Measurements from ENCODE around the gene SP2.
A peak's percentile ranks its signal among the peaks of the same experiment; 100 is the strongest.

DNA sequence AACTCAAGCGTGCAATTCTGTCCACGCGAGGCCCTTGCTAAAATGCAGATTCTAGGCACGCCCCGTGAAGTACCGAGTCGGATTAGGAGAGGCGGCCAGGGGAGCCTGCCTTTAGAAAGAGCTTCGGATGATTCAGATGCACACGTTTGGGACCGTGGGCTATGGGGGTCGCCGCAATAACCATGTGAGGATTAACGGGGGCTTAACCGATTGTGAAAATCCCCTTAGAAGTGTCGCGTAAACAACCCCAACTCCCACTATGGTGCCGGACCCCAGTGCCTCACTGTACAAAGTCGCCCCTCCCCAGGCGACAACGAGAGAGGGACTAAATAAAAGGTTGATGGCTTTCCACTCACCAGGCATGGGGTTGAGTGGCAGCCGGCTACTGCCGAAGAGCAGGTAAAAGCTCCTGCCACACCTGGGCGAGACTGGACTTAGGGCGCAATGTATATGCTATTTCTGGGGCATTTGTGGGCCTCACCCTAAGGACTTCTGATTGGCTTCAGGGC is 635 bp upstream of the SP2 start:
- TF ChIP-seq, protein P1, sequence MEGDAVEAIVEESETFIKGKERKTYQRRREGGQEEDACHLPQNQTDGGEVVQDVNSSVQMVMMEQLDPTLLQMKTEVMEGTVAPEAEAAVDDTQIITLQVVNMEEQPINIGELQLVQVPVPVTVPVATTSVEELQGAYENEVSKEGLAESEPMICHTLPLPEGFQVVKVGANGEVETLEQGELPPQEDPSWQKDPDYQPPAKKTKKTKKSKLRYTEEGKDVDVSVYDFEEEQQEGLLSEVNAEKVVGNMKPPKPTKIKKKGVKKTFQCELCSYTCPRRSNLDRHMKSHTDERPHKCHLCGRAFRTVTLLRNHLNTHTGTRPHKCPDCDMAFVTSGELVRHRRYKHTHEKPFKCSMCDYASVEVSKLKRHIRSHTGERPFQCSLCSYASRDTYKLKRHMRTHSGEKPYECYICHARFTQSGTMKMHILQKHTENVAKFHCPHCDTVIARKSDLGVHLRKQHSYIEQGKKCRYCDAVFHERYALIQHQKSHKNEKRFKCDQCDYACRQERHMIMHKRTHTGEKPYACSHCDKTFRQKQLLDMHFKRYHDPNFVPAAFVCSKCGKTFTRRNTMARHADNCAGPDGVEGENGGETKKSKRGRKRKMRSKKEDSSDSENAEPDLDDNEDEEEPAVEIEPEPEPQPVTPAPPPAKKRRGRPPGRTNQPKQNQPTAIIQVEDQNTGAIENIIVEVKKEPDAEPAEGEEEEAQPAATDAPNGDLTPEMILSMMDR (IDR thresholded peaks at IDR 0.05), result no peak
- TF ChIP-seq POLR2A (IDR thresholded peaks at IDR 0.05), result peak; percentile 65 to 94
